GM21526 (cell line): Measurements from ENCODE around the gene DAGLB.
"Not testable (repeated sequence)": the region's sequence is repeated elsewhere in the genome, so short reads cannot be mapped to it uniquely, and the experiment has no call there.

Experiments used
- ATAC-seq: cut with Tn5 transposase; IDR thresholded peaks from one replicate; pipeline ENCODE4 v1.9.1; 2021; ENCODE audit warnings: moderate library complexity; ENCODE audit not compliant: unreplicated experiment, low FRiP score

DAGLB gene

DNA sequence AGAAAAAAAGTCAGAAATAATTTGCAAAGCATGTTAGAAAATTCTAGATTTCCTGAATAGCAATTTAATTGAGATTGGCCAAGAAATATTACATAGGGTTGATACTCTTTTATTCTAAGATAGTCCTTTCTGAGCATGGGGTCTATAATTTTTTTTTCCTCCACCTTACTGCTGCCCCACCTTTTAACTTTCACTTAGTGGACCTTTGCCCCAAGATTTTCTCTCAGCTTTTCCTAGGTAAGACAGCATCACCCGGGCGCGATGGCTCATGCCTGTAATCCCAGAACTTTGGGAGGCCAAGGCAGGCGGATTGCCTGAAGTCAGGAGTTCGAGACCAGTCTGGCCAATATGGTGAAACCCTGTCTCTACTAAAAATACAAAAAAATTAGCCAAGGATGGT, 69.2 kb downstream of the DAGLB start:
- ATAC-seq: not testable (repeated sequence)

DNA sequence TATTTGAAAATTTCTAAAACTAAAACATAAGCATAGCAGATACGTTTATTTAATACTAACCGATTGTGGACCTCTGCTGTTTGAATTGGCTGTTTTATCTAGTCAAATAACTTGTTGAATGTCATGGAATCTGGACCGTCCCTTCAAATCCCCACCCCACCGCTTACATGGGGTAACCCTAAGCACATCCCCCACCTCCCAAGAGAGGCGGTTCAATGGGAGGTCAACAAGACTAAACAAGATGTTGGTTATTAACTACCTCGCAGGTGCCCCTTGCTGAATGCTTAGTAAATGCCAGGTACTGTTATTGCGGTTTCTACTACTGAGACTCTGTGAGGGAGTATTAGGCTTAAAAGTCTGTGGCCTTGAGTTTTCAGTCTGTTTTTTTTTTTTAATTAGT, 70.9 kb downstream of the DAGLB start:
- no peak for ATAC-seq

DNA sequence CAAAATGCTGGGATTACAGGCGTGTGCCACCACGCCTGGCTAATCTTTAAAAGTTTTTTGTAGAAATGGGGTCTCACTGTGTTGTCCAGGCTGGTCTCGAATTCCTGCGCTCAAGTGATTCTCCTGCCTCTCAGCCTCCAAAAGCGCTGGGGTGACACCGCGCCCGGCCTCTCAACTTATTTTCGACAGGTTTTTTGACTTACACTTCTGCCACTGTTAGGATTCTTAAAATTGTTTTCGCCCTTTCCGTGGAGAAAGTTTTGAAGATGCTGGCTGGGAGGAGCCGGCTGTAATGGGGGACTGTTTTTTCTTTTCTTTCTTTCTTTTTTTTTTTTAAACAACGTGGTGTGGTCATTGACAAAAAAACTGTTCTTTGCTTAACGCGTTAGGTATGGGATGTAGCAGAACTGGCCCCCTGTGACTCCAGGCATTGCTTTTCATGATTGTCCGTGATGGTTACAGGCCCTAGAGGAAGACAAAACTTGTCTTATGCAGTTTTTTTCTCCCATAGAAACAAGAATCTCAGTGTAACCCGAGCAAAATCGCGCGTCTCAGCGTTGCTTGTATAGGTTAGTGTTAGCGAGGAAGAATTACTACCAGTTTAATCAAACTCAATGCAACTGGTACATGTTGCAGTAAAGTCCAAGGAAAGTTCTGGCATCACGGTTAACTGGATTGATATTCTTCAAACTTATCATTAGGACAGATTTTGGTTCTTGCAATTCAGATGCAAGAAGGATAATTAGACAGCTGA, 72.2 kb downstream of the DAGLB start:
- no peak for ATAC-seq

DNA sequence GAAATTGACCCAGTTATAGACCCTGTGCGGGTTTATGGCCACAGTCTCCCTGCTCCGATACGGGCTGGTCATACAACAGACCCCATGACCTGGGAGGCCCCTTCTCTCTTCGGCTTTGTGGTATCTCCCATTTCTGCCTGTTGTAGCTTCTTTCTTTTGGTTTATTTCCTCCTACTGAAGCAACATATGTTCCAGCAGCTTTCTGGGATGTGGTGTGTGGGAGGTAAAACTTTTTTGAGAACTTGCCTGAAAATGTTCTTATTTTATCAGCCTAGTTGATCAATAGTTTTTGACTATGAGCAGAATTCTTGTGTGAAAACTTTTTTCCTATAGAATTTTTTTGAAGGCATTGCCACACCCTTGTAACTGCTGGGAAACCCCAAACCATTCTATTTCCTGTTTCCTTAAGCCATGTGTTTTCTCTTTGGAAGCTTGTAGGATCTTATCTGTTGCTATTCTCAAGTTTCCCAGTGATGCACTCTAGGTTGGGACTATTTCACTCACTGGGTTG, 80.0 kb downstream of the DAGLB start:
- no peak for ATAC-seq

DNA sequence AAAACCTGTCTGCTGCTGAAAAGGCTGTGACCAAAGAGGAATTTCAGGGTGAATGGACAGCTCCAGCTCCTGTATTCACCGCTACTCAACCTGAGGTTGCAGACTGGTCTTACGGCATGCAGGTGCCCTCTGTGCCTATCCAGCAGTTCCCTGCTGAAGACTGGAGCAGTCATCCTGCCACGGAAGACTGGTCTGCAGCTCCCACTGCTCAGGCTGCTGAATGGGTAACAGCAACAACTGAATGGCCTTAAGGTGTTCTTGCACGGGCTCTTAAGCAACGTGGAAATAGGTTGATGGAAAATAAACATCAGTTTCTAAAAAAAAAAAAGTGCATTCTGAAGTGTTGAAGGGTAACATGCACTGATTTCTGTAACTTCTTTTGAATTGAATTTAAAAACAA, 82.3 kb downstream of the DAGLB start:
- ATAC-seq: no peak

DNA sequence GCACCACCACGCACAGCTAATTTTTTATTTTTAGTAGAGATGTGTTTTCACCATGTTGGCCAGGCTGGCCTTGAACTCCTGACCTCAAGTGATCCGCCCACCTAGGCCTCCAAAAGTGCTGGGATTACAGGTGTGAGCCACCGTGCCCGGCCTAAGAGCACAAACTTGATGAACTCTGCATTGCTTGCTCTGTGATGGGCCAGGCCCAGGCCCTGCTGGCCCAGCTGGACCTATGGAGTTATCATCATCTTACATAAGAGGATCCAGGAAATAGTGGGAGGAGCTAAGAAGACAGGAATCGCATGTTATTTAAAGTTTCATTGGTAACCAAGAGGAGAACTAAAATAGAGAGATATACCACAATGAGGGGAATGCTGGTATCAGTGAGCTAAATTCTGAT, 86.9 kb downstream of the DAGLB start:
- ATAC-seq: no peak

DNA sequence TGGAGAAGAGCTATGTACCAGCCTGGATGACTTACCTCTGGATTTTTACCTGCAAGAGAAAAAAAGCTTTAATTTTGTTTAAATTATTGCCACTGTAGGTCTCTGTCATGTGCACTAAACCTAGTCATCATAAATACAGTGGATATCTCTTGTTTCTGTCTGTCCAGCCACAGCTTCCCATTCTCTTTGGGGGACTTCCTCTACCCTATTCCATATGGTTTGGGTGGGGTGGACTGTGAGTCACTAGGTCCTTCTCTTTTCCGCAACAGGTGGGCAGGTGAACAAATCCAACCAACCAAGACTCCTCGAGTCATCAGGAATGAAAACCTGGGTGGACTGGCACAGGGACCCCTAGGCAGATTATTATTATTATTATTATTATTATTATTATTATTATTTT, 88.0 kb downstream of the DAGLB start:
- no peak for ATAC-seq
